Calu3 (cell line): Measurements from ENCODE around the gene BNIPL. TPM values are rescaled to one million over a fixed set of nuclear protein-coding genes. Genes with fewer than 3 reads are reported as not detected.

Experiments used
- BruUV-seq: library from RNA; stranded (reverse); fragments of 400-500 nt; replicated peaks from 2 replicates; lab custom pipeline; 2021; lab: Mats Ljungman, UMichigan
- CTCF ChIA-PET: fragments of 300-600 bp; sonication (Branson Sonifier 250); formaldehyde crosslinking; loops from one replicate; lab custom pipeline; 2022; ENCODE audit warnings: antibody characterized with exemption; lab: Charles Lee
- DNase-seq: peaks from one replicate; pipeline ENCODE4 v3.0.0; 2022
- H3K27ac Mint-ChIP-seq: one replicate; pipeline ENCODE4 v1.8.0; 2022; ENCODE audit warnings: mixed read lengths; ENCODE audit not compliant: unreplicated experiment
- H3K27me3 Mint-ChIP-seq: one replicate; pipeline ENCODE4 v1.8.0; 2022; ENCODE audit warnings: mixed read lengths; ENCODE audit not compliant: unreplicated experiment
- H3K36me3 Mint-ChIP-seq: one replicate; pipeline ENCODE4 v1.8.0; 2022; ENCODE audit warnings: mild to moderate bottlenecking, moderate library complexity, mixed read lengths; ENCODE audit not compliant: insufficient read depth, unreplicated experiment
- H3K4me1 Mint-ChIP-seq: one replicate; pipeline ENCODE4 v1.8.0; 2022; ENCODE audit warnings: mild to moderate bottlenecking, low read depth, mixed read lengths; ENCODE audit not compliant: unreplicated experiment
- H3K4me3 Mint-ChIP-seq: one replicate; pipeline ENCODE4 v1.8.0; 2022; ENCODE audit warnings: mild to moderate bottlenecking, low read depth, moderate library complexity, mixed read lengths; ENCODE audit not compliant: unreplicated experiment
- H3K9me3 Mint-ChIP-seq: one replicate; pipeline ENCODE4 v1.8.0; 2022; ENCODE audit warnings: low read depth, mixed read lengths; ENCODE audit not compliant: unreplicated experiment
- CTCF ChIP-seq: fragments of 200-600 bp; IDR thresholded peaks from one replicate; pipeline ENCODE4 v1.8.0; 2022; ENCODE audit warnings: antibody characterized with exemption; ENCODE audit not compliant: unreplicated experiment
- intact Hi-C: fragments of 100-400 bp; cut with micrococcal nuclease; formaldehyde crosslinking; loops from one replicate; pipeline ENCODE4 v1.10.0; 2022; ENCODE audit not compliant: unreplicated experiment
- total RNA-seq: library from RNA; stranded (reverse); gene quantifications from 2 replicates; pipeline ENCODE4 v1.2.3, GENCODE V29; 2022

Gene BNIPL
- total RNA-seq, 1 experiment from 2014 or later, result 2.4 TPM

- no peak overlapping the region for H3K27ac Mint-ChIP-seq
- no TSS peak for BruUV-seq
- H3K27me3 Mint-ChIP-seq, result no peaks in the 10 kb centered on the region
- no peak for TF ChIP-seq CTCF
- peaks cover 9% of the 10 kb centered on the region for H3K4me1 Mint-ChIP-seq
- CTCF ChIA-PET, result interaction anchor here (1.1 kb wide), 1 partner anchor 29 kb away, joined by 3 read pairs; the partner anchor contains the start of gene MINDY1
- intact Hi-C loops, result no loop called here
- peaks cover 10% of the 10 kb centered on the region for H3K36me3 Mint-ChIP-seq
- DNase-seq, result no peak
- H3K9me3 Mint-ChIP-seq, result no peaks in the 10 kb centered on the region
- no peak overlapping the region for H3K4me3 Mint-ChIP-seq
Observed at GRCh38 chr1:151035167-151035566, 1.2 kb upstream of the BNIPL start.

- no peak overlapping the region for H3K27ac Mint-ChIP-seq
- CTCF ChIA-PET, result interaction anchor here (0.6 to 1.5 kb wide), 2 partner anchors 9 to 11 kb away, joined by 5 to 8 read pairs; partner anchors contain the start of gene C1orf56
- no peak for DNase-seq
- H3K27me3 Mint-ChIP-seq, result no peaks in the 10 kb centered on the region
- H3K9me3 Mint-ChIP-seq, result no peaks in the 10 kb centered on the region
- no TSS peak for BruUV-seq
- H3K4me3 Mint-ChIP-seq, result no peak overlapping the region
- peaks cover 9% of the 10 kb centered on the region for H3K4me1 Mint-ChIP-seq
- intact Hi-C loops, result no loop called here
- H3K36me3 Mint-ChIP-seq, result peaks cover 6% of the 10 kb centered on the region
- TF ChIP-seq CTCF, result no peak
Observed at GRCh38 chr1:151037032-151037431, 646 bp downstream of the BNIPL start.

- no peaks in the 10 kb centered on the region for H3K36me3 Mint-ChIP-seq
- no TSS peak for BruUV-seq
- no peak overlapping the region for H3K4me3 Mint-ChIP-seq
- no peak overlapping the region for H3K27ac Mint-ChIP-seq
- H3K27me3 Mint-ChIP-seq, result no peaks in the 10 kb centered on the region
- no peak for DNase-seq
- no peak for TF ChIP-seq CTCF
- intact Hi-C loops, result no loop called here
- no peaks in the 10 kb centered on the region for H3K9me3 Mint-ChIP-seq
- CTCF ChIA-PET, result no interaction called here
- peaks cover 9% of the 10 kb centered on the region for H3K4me1 Mint-ChIP-seq
Observed at GRCh38 chr1:151039521-151039920, 3.1 kb downstream of the BNIPL start.

- CTCF ChIA-PET, result interaction anchor here (0.7 to 1.5 kb wide), 2 partner anchors 19 to 376 kb away, joined by 3 to 4 read pairs; no protein-coding TSS in a partner anchor
- DNase-seq, result no peak
- no peaks in the 10 kb centered on the region for H3K9me3 Mint-ChIP-seq
- peaks cover 10% of the 10 kb centered on the region for H3K36me3 Mint-ChIP-seq
- H3K27me3 Mint-ChIP-seq, result no peaks in the 10 kb centered on the region
- no peaks in the 10 kb centered on the region for H3K4me1 Mint-ChIP-seq
- H3K4me3 Mint-ChIP-seq, result no peak overlapping the region
- no TSS peak for BruUV-seq
- H3K27ac Mint-ChIP-seq, result no peak overlapping the region
- no peak for TF ChIP-seq CTCF
- intact Hi-C loops, result no loop called here
Observed at GRCh38 chr1:151043163-151043562, 6.8 kb downstream of the BNIPL start.
